Left ventricle myocardium inferior (tissue), 1 donor: ENCODE results near the gene NEDD9. TPM values are rescaled to one million over a fixed set of nuclear protein-coding genes. Genes with fewer than 3 reads are reported as not detected.

Experiments used
- DNase-seq: peaks from one replicate; pipeline ENCODE4 v3.0.0-alpha.2; 2020
- H3K27ac ChIP-seq: fragments of 200-600 bp; replicated peaks from 2 replicates; pipeline ENCODE4 v1.8.0; 2021
- H3K27me3 ChIP-seq: fragments of 200-600 bp; 2 replicates; pipeline ENCODE4 v1.8.0; 2021; ENCODE audit warnings: low read depth
- H3K36me3 ChIP-seq: fragments of 200-600 bp; 2 replicates; pipeline ENCODE4 v1.8.0; 2021
- H3K4me1 ChIP-seq: fragments of 200-600 bp; 2 replicates; pipeline ENCODE4 v1.8.0; 2021
- H3K4me3 ChIP-seq: fragments of 200-600 bp; 2 replicates; pipeline ENCODE4 v1.8.0; 2021; ENCODE audit warnings: mild to moderate bottlenecking, moderate library complexity
- H3K9me3 ChIP-seq: fragments of 200-600 bp; replicated peaks from 2 replicates; pipeline ENCODE4 v1.8.0; 2021
- CTCF ChIP-seq: fragments of 200-600 bp; IDR thresholded peaks from 2 replicates; pipeline ENCODE4 v1.8.0; 2021; ENCODE audit warnings: antibody characterized with exemption, mild to moderate bottlenecking, borderline replicate concordance
- intact Hi-C: fragments of 100-400 bp; cut with micrococcal nuclease; formaldehyde crosslinking; loops from one replicate; pipeline ENCODE4 v1.11.0; 2022
- total RNA-seq: library from RNA; stranded (reverse); fragmentation: NEBNext Ultra II Directional; extraction: Animal tissue kit (Norgen Biotek cat#: 25700); gene quantifications from one replicate; pipeline ENCODE4 v1.2.1, GENCODE V29; 2021
- donor health status: DM: no; HTN: yes; CAD: no; lungs with severe emphysema.

The NEDD9 gene
- total RNA-seq, 1 donor from 2014 or later = 28.1 TPM

GRCh38 chr6:11248974-11249761, 16.7 kb upstream of the NEDD9 start:
- DNase-seq = no peak
- H3K36me3 ChIP-seq = no peaks in the 10 kb centered on the region
- no peak overlapping the region for H3K27ac ChIP-seq
- peaks cover 10% of the 10 kb centered on the region for H3K9me3 ChIP-seq
- intact Hi-C loops = no loop called here
- peaks cover 23% of the 10 kb centered on the region for H3K4me1 ChIP-seq
- no peak overlapping the region for H3K4me3 ChIP-seq
- no peak for TF ChIP-seq CTCF
- no peaks in the 10 kb centered on the region for H3K27me3 ChIP-seq

GRCh38 chr6:11246722-11247121, 14.3 kb upstream of the NEDD9 start:
- no peak for DNase-seq
- H3K36me3 ChIP-seq = no peaks in the 10 kb centered on the region
- peaks cover 11% of the 10 kb centered on the region for H3K4me1 ChIP-seq
- no peak overlapping the region for H3K4me3 ChIP-seq
- intact Hi-C loops = no loop called here
- no peak for TF ChIP-seq CTCF
- H3K9me3 ChIP-seq = peaks cover 10% of the 10 kb centered on the region
- H3K27me3 ChIP-seq = no peaks in the 10 kb centered on the region
- no peak overlapping the region for H3K27ac ChIP-seq

- Histone ChIP-seq H3K9me3 (peaks cover 10% of the 10 kb centered on the region), H3K4me1 (no peaks in the 10 kb centered on the region), H3K27me3 (no peaks in the 10 kb centered on the region), H3K4me3 (no peak overlapping the region), H3K27ac (no peak overlapping the region), H3K36me3 (no peaks in the 10 kb centered on the region)
- no peak for DNase-seq
- no peak for TF ChIP-seq CTCF
- intact Hi-C loops = no loop called here
Observed at GRCh38 chr6:11245381-11246256, 13.2 kb upstream of the NEDD9 start.

- Histone ChIP-seq H3K36me3 (no peaks in the 10 kb centered on the region), H3K9me3 (peaks cover 6% of the 10 kb centered on the region), H3K4me3 (no peak overlapping the region), H3K27ac (no peak overlapping the region), H3K4me1 (no peaks in the 10 kb centered on the region), H3K27me3 (no peaks in the 10 kb centered on the region)
- DNase-seq = no peak
- no peak for TF ChIP-seq CTCF
- intact Hi-C loops = no loop called here
Observed at GRCh38 chr6:11244387-11245126, 12.1 kb upstream of the NEDD9 start.

DNA sequence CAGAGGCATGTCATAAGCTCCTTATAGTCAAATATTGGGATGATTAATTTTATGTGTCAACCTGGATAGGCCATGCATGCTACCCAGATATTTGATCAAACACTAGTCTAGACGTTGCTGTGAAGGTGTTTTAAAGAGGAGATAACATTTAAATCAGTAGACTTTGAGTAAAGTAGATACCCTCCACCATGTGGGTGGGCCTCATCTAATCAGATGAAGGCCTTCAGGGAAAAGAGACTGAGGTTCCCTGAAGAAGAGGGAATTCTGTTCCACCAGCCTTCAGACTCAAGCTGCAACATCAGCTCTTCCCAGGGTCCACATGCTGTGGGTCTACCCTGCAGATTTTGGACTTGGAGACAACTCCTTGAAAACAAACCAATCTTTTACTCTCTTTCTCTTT, 11.4 kb upstream of the NEDD9 start:
- no peak overlapping the region for H3K27ac ChIP-seq
- H3K4me1 ChIP-seq = no peaks in the 10 kb centered on the region
- no peaks in the 10 kb centered on the region for H3K36me3 ChIP-seq
- no peak overlapping the region for H3K4me3 ChIP-seq
- no peaks in the 10 kb centered on the region for H3K9me3 ChIP-seq
- intact Hi-C loops = no loop called here
- no peak for DNase-seq
- no peaks in the 10 kb centered on the region for H3K27me3 ChIP-seq
- no peak for TF ChIP-seq CTCF
